H1 (cell line): ENCODE results near the gene INPP5F. TPM values are rescaled to one million over a fixed set of nuclear protein-coding genes. Genes with fewer than 3 reads are reported as not detected.

Experiments used
- CTCF ChIA-PET: fragments of 300-600 bp; sonication (Branson Sonifier 250); formaldehyde crosslinking; loops from one replicate; lab custom pipeline; 2021; ENCODE audit not compliant: partially characterized antibody; lab: Charles Lee
- POLR2A ChIA-PET: fragments of 300-600 bp; sonication (Branson Sonifier 250); formaldehyde crosslinking; loops from one replicate; lab custom pipeline; 2021; ENCODE audit warnings: inconsistent platforms; ENCODE audit not compliant: partially characterized antibody; lab: Charles Lee
- DNase-seq, 2 experiments: peaks; one replicate each; pipeline versions ENCODE4 v3.0.0 to v3.0.0-alpha.2; 2010 to 2022; ENCODE audit warnings: low spot score in 2 of 2, low read depth in 1 of 2, mixed read lengths in 1 of 2
- FAIRE-seq: peaks from 2 replicates; lab custom pipeline; 2011; peaks lifted over from hg19 to GRCh38; lab: Jason Lieb, UNC
- H2AFZ ChIP-seq: 2 replicates; pipeline ENCODE4 v1.8.1; 2012; ENCODE audit warnings: low read length, inconsistent platforms
- H2AK5ac ChIP-seq: 2 replicates; pipeline ENCODE4 v1.6.1; 2013; ENCODE audit warnings: low read depth, low read length
- H2BK120ac ChIP-seq: replicated peaks from 2 replicates; pipeline ENCODE3; 2013; ENCODE audit warnings: low read depth, low read length, inconsistent platforms
- H2BK12ac ChIP-seq: 2 replicates; pipeline ENCODE4 v1.6.1; 2013; ENCODE audit warnings: low read depth, low read length
- H2BK15ac ChIP-seq: 2 replicates; pipeline ENCODE4 v1.6.1; 2013; ENCODE audit warnings: low read length
- H2BK20ac ChIP-seq: 2 replicates; pipeline ENCODE4 v1.6.1; 2013; ENCODE audit warnings: low read length
- H2BK5ac ChIP-seq: 2 replicates; pipeline ENCODE4 v1.6.1; 2013; ENCODE audit warnings: low read depth, low read length
- H3K14ac ChIP-seq: 2 replicates; pipeline ENCODE4 v1.6.1; 2013; ENCODE audit warnings: inconsistent platforms; ENCODE audit not compliant: insufficient read length
- H3K18ac ChIP-seq: 2 replicates; pipeline ENCODE4 v1.6.1; 2013; ENCODE audit warnings: low read length; ENCODE audit errors: extremely low read depth
- H3K23ac ChIP-seq: 2 replicates; pipeline ENCODE4 v1.6.1; 2013; ENCODE audit warnings: inconsistent platforms; ENCODE audit not compliant: insufficient read length
- H3K23me2 ChIP-seq: 2 replicates; pipeline ENCODE4 v1.6.1; 2013; ENCODE audit warnings: low read depth, low read length
- H3K27ac ChIP-seq: 2 replicates; pipeline ENCODE4 v1.6.1; 2011; ENCODE audit warnings: low read depth, low read length, inconsistent platforms
- H3K27me3 ChIP-seq, 4 experiments: replicated peaks in 1 of 4; 1 replicate in 1 of 4; 2 replicates in 3 of 4; pipeline versions ENCODE4 v1.6.1 to v1.8.1; 2011 to 2013; ENCODE audit warnings: low read length in 3 of 4, mild to moderate bottlenecking in 3 of 4, inconsistent platforms in 2 of 4, mixed read lengths in 2 of 4, moderate library complexity in 1 of 4; ENCODE audit not compliant: control insufficient read depth in 3 of 4, insufficient read depth in 3 of 4; ENCODE audit errors: extremely low read depth in 1 of 4
- H3K36me3 ChIP-seq, 4 experiments: 2 replicates each; pipeline versions ENCODE4 v1.6.1 to v1.8.1; 2011 to 2013; ENCODE audit warnings: mild to moderate bottlenecking in 4 of 4, low read length in 3 of 4, moderate library complexity in 2 of 4, control low read depth in 1 of 4, inconsistent platforms in 1 of 4; ENCODE audit not compliant: insufficient read depth in 4 of 4, control insufficient read depth in 2 of 4
- H3K4ac ChIP-seq: replicated peaks from 2 replicates; pipeline ENCODE3; 2013; ENCODE audit warnings: low read length, low read depth, mixed read lengths, inconsistent platforms; ENCODE audit not compliant: insufficient read length
- H3K4me1 ChIP-seq, 4 experiments: replicated peaks in 1 of 4; 1 replicate in 1 of 4; 2 replicates in 3 of 4; pipeline versions ENCODE4 v1.6.1 to v1.8.1; 2011 to 2013; ENCODE audit warnings: low read length in 3 of 4, inconsistent platforms in 2 of 4, mixed read lengths in 1 of 4; ENCODE audit not compliant: insufficient read depth in 4 of 4, control insufficient read depth in 3 of 4
- H3K4me2 ChIP-seq, 2 experiments: 2 replicates each; pipeline versions ENCODE4 v1.6.1 to v1.8.1; 2011 to 2013; ENCODE audit warnings: low read depth in 2 of 2, low read length in 2 of 2, control low read depth in 1 of 2, inconsistent platforms in 1 of 2, mild to moderate bottlenecking in 1 of 2; ENCODE audit not compliant: insufficient read depth in 1 of 2
- H3K4me3 ChIP-seq, 4 experiments: fragments of 200-600, 300-600 bp in 1 of 4; sonication (generic), shearing (Covaris generic), sonication (Bioruptor Twin) in 1 of 4; 2 replicates each; pipeline versions ENCODE4 v1.5.1 to v1.8.1; 2011 to 2016; ENCODE audit warnings: low read length in 4 of 4, low read depth in 3 of 4, control low read depth in 2 of 4, inconsistent platforms in 2 of 4, mild to moderate bottlenecking in 2 of 4, mixed read lengths in 1 of 4, moderate library complexity in 1 of 4; ENCODE audit not compliant: insufficient read depth in 2 of 4; ENCODE audit errors: extremely low read depth in 1 of 4
- H3K56ac ChIP-seq: replicated peaks from 2 replicates; pipeline ENCODE3; 2013; ENCODE audit warnings: low read depth, mild to moderate bottlenecking, mixed read lengths, low read length, inconsistent platforms; ENCODE audit not compliant: insufficient read length
- H3K79me1 ChIP-seq: 2 replicates; pipeline ENCODE4 v1.6.1; 2013; ENCODE audit warnings: low read depth, low read length, control low read depth
- H3K79me2 ChIP-seq, 2 experiments: 2 replicates each; pipeline versions ENCODE4 v1.6.1 to v1.8.1; 2012 to 2013; ENCODE audit warnings: low read length in 2 of 2, mild to moderate bottlenecking in 2 of 2, inconsistent platforms in 1 of 2; ENCODE audit not compliant: insufficient read depth in 2 of 2, control insufficient read depth in 1 of 2
- H3K9ac ChIP-seq, 4 experiments: replicated peaks in 1 of 4; 1 replicate in 1 of 4; 2 replicates in 3 of 4; pipeline versions ENCODE4 v1.6.1 to v1.8.1; 2011 to 2013; ENCODE audit warnings: low read depth in 3 of 4, low read length in 3 of 4, control low read depth in 2 of 4, mild to moderate bottlenecking in 2 of 4, moderate library complexity in 2 of 4, inconsistent platforms in 1 of 4; ENCODE audit errors: extremely low read depth in 1 of 4
- H3K9me3 ChIP-seq, 2 experiments: 2 replicates each; pipeline versions ENCODE4 v1.6.1 to v1.8.1; 2012 to 2013; ENCODE audit warnings: mild to moderate bottlenecking in 2 of 2, moderate library complexity in 2 of 2, control low read depth in 1 of 2, inconsistent platforms in 1 of 2, low read depth in 1 of 2, low read length in 1 of 2, mixed read lengths in 1 of 2; ENCODE audit not compliant: insufficient read depth in 2 of 2
- H4K20me1 ChIP-seq, 2 experiments: replicated peaks in 1 of 2; 2 replicates each; pipeline versions ENCODE3 to v1.8.1; 2011 to 2013; ENCODE audit warnings: inconsistent platforms in 2 of 2, low read length in 2 of 2, mild to moderate bottlenecking in 1 of 2; ENCODE audit not compliant: insufficient read depth in 2 of 2, control insufficient read depth in 1 of 2
- H4K5ac ChIP-seq: 2 replicates; pipeline ENCODE4 v1.6.1; 2013; ENCODE audit warnings: low read length, low read depth, mixed read lengths, inconsistent platforms; ENCODE audit not compliant: insufficient read length
- H4K8ac ChIP-seq: 2 replicates; pipeline ENCODE4 v1.8.0; 2013; ENCODE audit warnings: mild to moderate bottlenecking, moderate library complexity, low read length, inconsistent platforms; ENCODE audit not compliant: insufficient read depth; ENCODE audit errors: extremely low read depth
- H4K91ac ChIP-seq: replicated peaks from 2 replicates; pipeline ENCODE3; 2013; ENCODE audit warnings: low read length, mixed read lengths, inconsistent platforms; ENCODE audit not compliant: insufficient read length
- CBX5 ChIP-seq: fragments of 300-800, 300-1000 bp; sonication (generic); IDR thresholded peaks from 2 replicates; pipeline ENCODE4 v1.7.1; 2016; ENCODE audit warnings: antibody characterized with exemption, low read length, low read depth
- EZH2 ChIP-seq: fragments of 200-600 bp; sonication (generic); IDR thresholded peaks from 2 replicates; pipeline ENCODE4 v1.7.1; 2012; ENCODE audit warnings: low read depth, mild to moderate bottlenecking, moderate library complexity, low read length, inconsistent platforms; ENCODE audit not compliant: severe bottlenecking
- GABPA ChIP-seq: IDR thresholded peaks from 2 replicates; pipeline ENCODE4 v1.6.1; 2011; ENCODE audit warnings: mild to moderate bottlenecking, low read length, moderate library complexity, borderline replicate concordance; ENCODE audit not compliant: insufficient read depth
- KDM1A ChIP-seq: fragments of 200-600, 300-600 bp; sonication (generic); IDR thresholded peaks from 2 replicates; pipeline ENCODE4 v1.7.1; 2016; ENCODE audit warnings: mild to moderate bottlenecking, low read length, borderline replicate concordance
- POLR2AphosphoS5 ChIP-seq: IDR thresholded peaks from 2 replicates; pipeline ENCODE4 v1.6.1; 2011; ENCODE audit warnings: low read depth, low read length
- RAD21 ChIP-seq, 2 experiments: IDR thresholded peaks in 1 of 2; conservative IDR thresholded peaks in 1 of 2; 2 replicates each; pipeline ENCODE4 v1.6.1; 2011; ENCODE audit warnings: low read depth in 2 of 2, low read length in 2 of 2, improper control_type of control experiment in 1 of 2, inconsistent platforms in 1 of 2, mild to moderate bottlenecking in 1 of 2, moderate library complexity in 1 of 2
- SUZ12 ChIP-seq: fragments of 200-600 bp; sonication (generic); IDR thresholded peaks from 2 replicates; pipeline ENCODE4 v1.6.1; 2012; ENCODE audit warnings: mild to moderate bottlenecking, inconsistent platforms, low read length, moderate library complexity, mixed read lengths
- TAF7 ChIP-seq: optimal IDR thresholded peaks from 2 replicates; pipeline ENCODE3; 2011; ENCODE audit warnings: low read depth, mild to moderate bottlenecking, inconsistent platforms, low read length, moderate library complexity, borderline replicate concordance
- WGBS, 2 experiments: shearing (Covaris generic) in 1 of 2; methylation state at CpG; one replicate each; pipeline versions ENCODE4 v1.1.6 to v1.1.7; 2013 to 2015; ENCODE audit warnings: low lambda C conversion rate in 2 of 2, mixed read lengths in 2 of 2, inconsistent platforms in 1 of 2, low coverage in 1 of 2, missing lambda C conversion rate in 1 of 2; ENCODE audit not compliant: insufficient replicate concordance in 2 of 2, insufficient coverage in 1 of 2, insufficient read length in 1 of 2; ENCODE audit errors: extremely low coverage in 1 of 2, missing lambda C conversion rate in 1 of 2; 5-methylcytosine and 5-hydroxymethylcytosine counted together
- polyA plus RNA-seq, 7 experiments: library from polyadenylated mRNA; depleted of rRNA in 3 of 7; stranded (reverse) in 5 of 7; unstranded in 2 of 7; fragments of >200 nt in 5 of 7; fragments of 200-250 nt in 2 of 7; gene quantifications; 1 replicate in 5 of 7; 2 replicates in 1 of 7; 4 replicates in 1 of 7; pipeline versions ENCODE4 v1.2.1 to v1.2.3, GENCODE V29; 2011 to 2013; ENCODE audit warnings: missing spikeins in 2 of 7, mixed read lengths in 2 of 7
- total RNA-seq: library from RNA; stranded (reverse); fragmentation: NEBNext Ultra II Directional; extraction: Animal tissue kit (Norgen Biotek cat#: 25700); gene quantifications from 2 replicates; pipeline ENCODE4 v1.2.1, GENCODE V29; 2021
- TF ChIP-seq, protein P1 (sequence below): IDR thresholded peaks from 2 replicates; pipeline ENCODE4 v1.6.1; 2012; ENCODE audit warnings: low read length, inconsistent platforms
- TF ChIP-seq, protein P2 (sequence below): IDR thresholded peaks from 2 replicates; pipeline ENCODE4 v1.6.1; 2011; ENCODE audit warnings: low read depth, mild to moderate bottlenecking, low read length; ENCODE audit not compliant: insufficient read depth

Gene INPP5F
- total and polyA plus RNA-seq, 2 of the 8 experiments (the other 6 are each of a cell fraction or from before 2014, with no cell fraction given), result 50.1 to 101 TPM

DNA sequence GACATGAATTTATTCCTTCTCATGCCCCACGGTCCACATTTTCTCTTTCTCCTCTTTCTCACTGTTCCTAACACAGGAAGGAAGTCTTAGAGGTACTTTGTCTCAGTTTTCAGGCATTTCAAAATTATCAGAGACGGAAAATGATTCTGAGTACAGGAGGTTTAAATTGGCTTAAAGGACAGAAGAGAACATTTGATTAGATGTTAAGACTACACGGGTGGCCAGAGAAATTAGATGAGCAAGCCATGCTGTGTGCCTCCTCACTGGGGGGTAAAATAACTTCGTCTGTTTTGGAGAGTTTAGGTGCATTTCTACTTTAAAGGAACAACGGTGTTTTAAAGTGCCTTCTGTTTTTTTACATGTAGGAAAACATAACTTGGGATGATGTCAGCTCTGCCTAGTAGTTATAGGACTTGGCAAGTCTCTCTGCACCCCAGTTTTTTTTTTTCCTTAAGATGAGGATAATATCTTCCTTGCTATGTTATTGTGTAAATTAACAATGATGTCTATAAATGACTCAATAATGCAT lies 79.9 kb downstream of the INPP5F start:
- Histone ChIP-seq H3K27ac (no peak overlapping the region), H4K91ac (no peak overlapping the region), H3K4ac (no peak overlapping the region), H2BK120ac (no peak overlapping the region), H3K23ac (no peak overlapping the region), H2BK12ac (no peak overlapping the region), H2BK20ac (no peak overlapping the region), H2AK5ac (no peak overlapping the region), H4K5ac (no peak overlapping the region), H3K9me3 (no peaks in the 10 kb centered on the region), H3K4me3 (no peak overlapping the region), H4K8ac (no peak overlapping the region), H2AFZ (no peak overlapping the region), H3K27me3 (no peaks in the 10 kb centered on the region), H3K79me2 (no peaks in the 10 kb centered on the region), H3K23me2 (no peaks in the 10 kb centered on the region), H4K20me1 (no peaks in the 10 kb centered on the region), H3K56ac (no peak overlapping the region), H2BK15ac (no peak overlapping the region), H3K9ac (no peak overlapping the region), H2BK5ac (no peak overlapping the region), H3K4me2 (no peak overlapping the region), H3K4me1 (no peaks in the 10 kb centered on the region), H3K79me1 (no peaks in the 10 kb centered on the region), H3K14ac (no peak overlapping the region), H3K36me3 (peaks cover 0 to 5% (median 0%) of the 10 kb centered on the region in 4 experiments; a peak in 2 of 8 replicates), H3K18ac (no peak overlapping the region)
- FAIRE-seq (peak; percentile 24), DNase-seq (no peak)
- POLR2A ChIA-PET, result interaction anchor here (4.5 kb wide), 1 partner anchor 13 kb away, joined by 19 read pairs; no protein-coding TSS in a partner anchor
- 89% methylated on average over 5 of the region's 5 CpGs; no CpG with 5 or more reads in 1 of the 2 experiments for WGBS, 2 experiments
- CTCF ChIA-PET, result interaction anchor here (0.9 to 2.9 kb wide), 7 partner anchors 11 to 161 kb away, joined by 3 to 12 read pairs (median 4); no protein-coding TSS in a partner anchor
- TF ChIP-seq EZH2, result no peak
- TF ChIP-seq KDM1A, result no peak
- TF ChIP-seq SUZ12, result no peak
- TF ChIP-seq, protein P1, sequence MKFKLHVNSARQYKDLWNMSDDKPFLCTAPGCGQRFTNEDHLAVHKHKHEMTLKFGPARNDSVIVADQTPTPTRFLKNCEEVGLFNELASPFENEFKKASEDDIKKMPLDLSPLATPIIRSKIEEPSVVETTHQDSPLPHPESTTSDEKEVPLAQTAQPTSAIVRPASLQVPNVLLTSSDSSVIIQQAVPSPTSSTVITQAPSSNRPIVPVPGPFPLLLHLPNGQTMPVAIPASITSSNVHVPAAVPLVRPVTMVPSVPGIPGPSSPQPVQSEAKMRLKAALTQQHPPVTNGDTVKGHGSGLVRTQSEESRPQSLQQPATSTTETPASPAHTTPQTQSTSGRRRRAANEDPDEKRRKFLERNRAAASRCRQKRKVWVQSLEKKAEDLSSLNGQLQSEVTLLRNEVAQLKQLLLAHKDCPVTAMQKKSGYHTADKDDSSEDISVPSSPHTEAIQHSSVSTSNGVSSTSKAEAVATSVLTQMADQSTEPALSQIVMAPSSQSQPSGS, result no peak
- no peak for TF ChIP-seq CBX5
- no peak for TF ChIP-seq RAD21 (IDR thresholded peaks at IDR 0.05 in 1 of 2, conservative IDR thresholded peaks at IDR 0.05 in 1 of 2; ENCODE audit: low read depth in 2 of 2, low read length in 2 of 2)
- no peak for TF ChIP-seq POLR2AphosphoS5
- TF ChIP-seq GABPA, result no peak
- TF ChIP-seq TAF7, result no peak
- TF ChIP-seq, protein P2, sequence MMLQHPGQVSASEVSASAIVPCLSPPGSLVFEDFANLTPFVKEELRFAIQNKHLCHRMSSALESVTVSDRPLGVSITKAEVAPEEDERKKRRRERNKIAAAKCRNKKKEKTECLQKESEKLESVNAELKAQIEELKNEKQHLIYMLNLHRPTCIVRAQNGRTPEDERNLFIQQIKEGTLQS, result no peak
